ENCODE measurements around the gene RELL2.

Gene RELL2

DNA sequence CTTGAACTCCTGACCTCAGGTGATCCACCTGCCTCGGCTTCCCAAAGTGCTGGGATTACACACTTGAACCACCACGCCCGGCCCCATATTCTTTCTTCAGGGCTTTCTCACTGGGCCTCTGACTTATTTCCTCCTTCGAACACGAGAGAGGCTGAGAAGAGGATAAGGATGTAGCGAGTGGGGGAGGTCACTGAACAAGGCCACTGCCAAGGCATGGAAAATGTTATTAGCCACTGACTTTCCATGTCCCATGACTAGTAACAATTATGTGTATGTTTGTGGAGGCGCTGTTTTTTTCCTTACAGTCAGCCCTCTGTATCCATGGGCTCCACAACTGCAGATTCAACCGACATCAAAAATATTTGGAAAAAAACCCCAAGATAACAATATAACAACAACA is 26.7 kb downstream of the RELL2 start:
- H3K27me3 ChIP-seq (ENCODE audit: control insufficient read depth, insufficient read depth, low read length), result no peaks in the 10 kb centered on the region
- no peak overlapping the region for H3K27ac ChIP-seq (ENCODE audit: low read length)
- H3K36me3 ChIP-seq (ENCODE audit: control insufficient read depth, insufficient read depth, low read length), result peaks cover 6% of the 10 kb centered on the region

DNA sequence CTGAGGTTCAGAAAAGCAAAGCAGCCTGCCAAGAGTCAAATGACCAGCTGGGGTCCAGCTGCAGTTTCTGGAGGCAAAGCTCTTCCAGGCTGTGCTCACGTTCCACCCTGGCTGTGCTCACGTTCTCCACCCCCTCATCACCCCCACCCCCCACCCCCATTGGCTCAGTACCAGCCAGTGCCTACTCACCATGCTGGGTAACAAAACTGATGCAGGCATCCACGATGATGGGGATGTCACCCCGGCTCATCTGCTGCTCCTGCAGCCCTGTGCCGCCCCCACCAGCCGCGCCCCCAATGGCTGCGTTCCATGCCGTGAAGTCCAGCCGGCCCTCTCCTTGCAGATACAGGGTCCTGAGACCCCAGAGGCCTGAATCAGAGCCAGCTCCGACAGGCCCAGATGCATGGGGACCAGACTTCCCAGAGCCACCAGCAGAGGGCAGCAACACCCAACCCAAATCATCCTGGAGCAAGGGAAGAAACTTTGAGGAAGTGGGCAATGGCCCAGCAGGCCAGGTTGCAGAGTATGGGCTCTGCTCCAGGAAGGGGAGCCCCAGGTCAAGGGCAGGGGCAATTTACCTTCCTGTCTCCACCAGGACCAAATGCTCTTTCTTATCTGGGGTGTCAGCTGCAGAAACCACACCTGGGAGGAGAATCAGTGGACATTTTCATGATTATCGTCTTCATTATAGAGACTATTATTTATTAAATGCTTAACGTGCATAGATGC is 28.1 kb downstream of the RELL2 start:
- DNase-seq (ENCODE audit: low read depth, low spot score), result no peak
- Histone ChIP-seq H3K9me3 (ENCODE audit: control insufficient read depth, insufficient read depth, low read length) (no peaks in the 10 kb centered on the region), H3K27ac (ENCODE audit: low read length) (no peak overlapping the region), H3K27me3 (ENCODE audit: control insufficient read depth, insufficient read depth, low read length) (no peaks in the 10 kb centered on the region), H3K4me3 (ENCODE audit: low read length) (no peak overlapping the region), H3K4me1 (ENCODE audit: control insufficient read depth, insufficient read depth, low read length) (no peaks in the 10 kb centered on the region), H3K36me3 (ENCODE audit: control insufficient read depth, insufficient read depth, low read length) (peaks cover 3% of the 10 kb centered on the region; the same call in 1 of the 2 replicates)
- WGBS (ENCODE audit: insufficient coverage, insufficient read length), result no CpG with 5 or more reads among the region's 13 CpGs

More for the DNA sequence above, 26.7 kb downstream of the RELL2 start:
- no peak overlapping the region for H3K4me3 ChIP-seq (ENCODE audit: low read length)
- no peak for DNase-seq (ENCODE audit: low read depth, low spot score)
- 100% methylated on average over 1 of the region's 8 CpGs for WGBS (ENCODE audit: insufficient coverage, insufficient read length)
- no peaks in the 10 kb centered on the region for H3K4me1 ChIP-seq (ENCODE audit: control insufficient read depth, insufficient read depth, low read length)
- no peaks in the 10 kb centered on the region for H3K9me3 ChIP-seq (ENCODE audit: control insufficient read depth, insufficient read depth, low read length)

DNA sequence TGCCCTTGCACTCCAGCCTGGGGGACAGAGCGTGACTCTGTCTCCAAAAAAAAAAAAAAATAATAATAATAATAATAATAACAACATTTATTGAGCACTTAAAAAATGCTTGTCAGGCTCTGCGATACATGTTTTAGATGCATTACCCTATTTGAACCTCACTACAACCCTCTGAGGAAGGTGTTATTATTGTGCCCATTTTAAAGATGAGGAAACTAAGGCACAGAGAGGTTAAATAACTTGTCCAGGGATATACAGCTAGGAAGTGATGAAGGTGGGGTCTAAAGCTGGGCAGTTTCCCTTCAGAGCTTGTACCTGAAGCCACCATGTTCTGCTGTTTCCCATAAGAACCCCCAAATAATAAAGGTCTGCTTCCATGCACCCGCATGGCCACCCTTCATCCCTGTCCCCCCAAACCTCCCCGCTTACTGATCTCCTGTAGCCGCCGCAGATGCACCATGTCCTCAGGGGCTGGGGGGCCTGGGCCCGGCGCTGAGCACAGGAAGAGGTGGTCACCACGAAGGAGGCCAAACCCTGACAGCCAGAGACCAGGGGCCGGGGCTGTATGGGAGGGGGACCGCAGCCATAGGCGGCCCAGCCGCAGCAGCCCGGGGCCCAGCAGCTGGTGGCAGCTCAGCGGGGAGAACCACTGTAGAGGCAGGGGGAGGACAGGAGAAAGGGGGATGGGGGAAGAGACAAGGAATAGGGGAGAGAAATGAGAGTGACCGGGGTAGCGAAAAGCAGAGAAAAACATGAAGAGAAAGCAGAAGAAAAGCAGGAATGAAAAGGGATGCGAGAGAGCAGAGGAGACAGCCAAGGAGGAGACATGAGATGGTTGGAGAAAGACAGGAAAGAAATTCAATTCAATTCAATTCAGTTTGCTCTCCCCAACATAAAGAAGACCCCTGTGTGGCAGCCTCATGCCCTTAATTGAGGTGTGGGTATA is 29.5 kb downstream of the RELL2 start:
- Histone ChIP-seq H3K9me3 (ENCODE audit: control insufficient read depth, insufficient read depth, low read length) (no peaks in the 10 kb centered on the region), H3K4me3 (ENCODE audit: low read length) (no peak overlapping the region), H3K27ac (ENCODE audit: low read length) (no peak overlapping the region), H3K27me3 (ENCODE audit: control insufficient read depth, insufficient read depth, low read length) (no peaks in the 10 kb centered on the region), H3K36me3 (ENCODE audit: control insufficient read depth, insufficient read depth, low read length) (peaks cover 10% of the 10 kb centered on the region; the same call in 1 of the 2 replicates), H3K4me1 (ENCODE audit: control insufficient read depth, insufficient read depth, low read length) (no peaks in the 10 kb centered on the region)
- DNase-seq (ENCODE audit: low read depth, low spot score), result no peak
- WGBS (ENCODE audit: insufficient coverage, insufficient read length), result no CpG with 5 or more reads among the region's 18 CpGs

DNA sequence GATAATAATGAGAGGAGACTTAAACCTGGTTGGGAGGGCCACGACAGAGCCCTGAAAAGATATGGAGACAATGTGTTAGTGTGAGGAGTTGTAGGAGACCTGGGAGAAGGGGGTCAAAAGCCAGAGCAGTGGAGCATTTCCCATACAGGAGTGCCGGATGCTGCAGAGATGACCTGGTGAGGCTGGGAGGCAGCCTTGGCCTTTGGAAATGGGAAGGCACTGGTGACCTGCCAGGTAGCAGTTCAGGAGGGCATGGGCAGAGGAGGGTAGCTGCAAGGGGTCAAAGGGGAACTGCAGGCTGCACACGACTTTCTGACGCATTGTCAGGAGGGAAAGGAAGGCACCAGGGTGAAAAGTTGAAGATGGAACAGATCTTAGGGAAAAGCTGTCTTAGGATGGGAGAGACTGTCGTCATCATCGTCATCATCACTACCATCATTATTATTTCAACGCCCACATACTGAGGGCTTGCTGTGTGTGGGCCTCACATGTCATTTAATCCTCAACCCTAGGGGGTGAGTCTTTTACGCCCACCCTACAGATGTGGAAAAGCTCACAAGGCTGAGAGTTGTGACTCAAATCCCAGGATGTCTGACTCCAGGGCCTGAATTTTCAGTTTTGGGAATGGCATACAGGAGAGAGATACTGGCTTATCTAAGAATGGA is 31.9 kb downstream of the RELL2 start:
- Histone ChIP-seq H3K27me3 (ENCODE audit: control insufficient read depth, insufficient read depth, low read length) (no peaks in the 10 kb centered on the region), H3K4me3 (ENCODE audit: low read length) (no peak overlapping the region), H3K4me1 (ENCODE audit: control insufficient read depth, insufficient read depth, low read length) (no peaks in the 10 kb centered on the region), H3K9me3 (ENCODE audit: control insufficient read depth, insufficient read depth, low read length) (no peaks in the 10 kb centered on the region), H3K36me3 (ENCODE audit: control insufficient read depth, insufficient read depth, low read length) (peaks cover 21% of the 10 kb centered on the region), H3K27ac (ENCODE audit: low read length) (no peak overlapping the region)
- no peak for DNase-seq (ENCODE audit: low read depth, low spot score)
- no CpG with 5 or more reads among the region's 8 CpGs for WGBS (ENCODE audit: insufficient coverage, insufficient read length)

DNA sequence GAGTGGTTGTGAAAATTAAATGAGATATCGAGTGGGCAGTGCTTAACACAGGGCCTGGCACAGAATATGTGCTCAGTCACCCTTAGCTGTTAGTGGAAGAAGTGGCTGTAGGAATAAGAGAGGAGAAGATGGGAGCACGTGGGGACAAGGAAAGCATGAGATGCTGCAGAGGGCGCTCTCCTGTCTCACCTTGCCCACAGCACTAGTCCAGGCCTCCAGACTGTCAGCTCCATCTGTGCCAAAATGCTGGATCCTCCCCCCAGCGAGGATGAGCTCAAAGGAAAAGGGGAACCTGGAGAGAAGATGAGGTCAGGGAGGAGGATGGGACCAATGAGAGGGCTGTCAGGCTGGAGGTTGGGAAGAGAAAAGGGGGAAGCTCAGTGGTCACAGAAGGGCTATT is 32.7 kb downstream of the RELL2 start:
- H3K36me3 ChIP-seq (ENCODE audit: control insufficient read depth, insufficient read depth, low read length), result peaks cover 19% of the 10 kb centered on the region

DNA sequence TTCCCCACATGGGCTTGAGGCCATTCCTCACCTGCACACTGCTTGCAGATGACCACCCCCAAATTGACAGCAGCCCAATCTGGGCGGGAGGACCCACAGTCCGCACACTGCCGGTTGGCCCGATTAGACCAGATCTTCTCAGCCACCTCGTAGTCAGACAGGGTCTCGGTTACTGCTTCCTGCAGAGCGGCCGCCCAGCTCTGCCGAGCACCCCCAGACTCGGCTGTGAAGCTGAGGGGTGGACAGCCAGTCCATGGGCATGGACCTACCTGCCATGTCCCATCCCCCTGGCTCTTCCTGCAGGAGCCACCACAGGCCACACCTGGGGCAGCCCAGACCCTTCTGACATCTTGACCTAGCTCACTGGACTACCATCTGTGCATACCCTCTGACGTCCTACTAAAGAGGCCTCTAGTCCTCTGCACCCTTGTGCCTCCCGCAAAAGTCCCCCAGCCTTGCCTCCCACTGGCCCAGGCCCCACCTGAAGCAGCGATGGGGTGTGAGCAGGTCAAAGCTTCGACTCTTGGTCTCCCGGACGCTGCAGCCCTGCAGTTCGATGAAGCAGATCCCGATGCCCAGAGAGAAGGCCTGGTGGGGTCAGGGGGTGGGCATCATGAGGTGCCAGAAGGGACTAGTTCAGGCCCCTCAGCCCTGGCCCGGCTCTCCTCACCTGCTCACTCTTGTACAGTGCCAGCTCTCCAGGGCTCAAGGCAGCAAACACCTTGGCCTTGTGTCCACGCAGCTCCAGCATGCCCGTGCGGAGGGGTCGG is 35.5 kb downstream of the RELL2 start:
- H3K36me3 ChIP-seq (ENCODE audit: control insufficient read depth, insufficient read depth, low read length), result peaks cover 18% of the 10 kb centered on the region
- no CpG with 5 or more reads among the region's 23 CpGs for WGBS (ENCODE audit: insufficient coverage, insufficient read length)

More for the DNA sequence above, 32.7 kb downstream of the RELL2 start:
- Histone ChIP-seq H3K9me3 (ENCODE audit: control insufficient read depth, insufficient read depth, low read length) (no peaks in the 10 kb centered on the region), H3K4me3 (ENCODE audit: low read length) (no peak overlapping the region), H3K27ac (ENCODE audit: low read length) (no peak overlapping the region), H3K4me1 (ENCODE audit: control insufficient read depth, insufficient read depth, low read length) (no peaks in the 10 kb centered on the region), H3K27me3 (ENCODE audit: control insufficient read depth, insufficient read depth, low read length) (no peaks in the 10 kb centered on the region)
- WGBS (ENCODE audit: insufficient coverage, insufficient read length), result no CpG with 5 or more reads among the region's 4 CpGs
- DNase-seq (ENCODE audit: low read depth, low spot score), result no peak

DNA sequence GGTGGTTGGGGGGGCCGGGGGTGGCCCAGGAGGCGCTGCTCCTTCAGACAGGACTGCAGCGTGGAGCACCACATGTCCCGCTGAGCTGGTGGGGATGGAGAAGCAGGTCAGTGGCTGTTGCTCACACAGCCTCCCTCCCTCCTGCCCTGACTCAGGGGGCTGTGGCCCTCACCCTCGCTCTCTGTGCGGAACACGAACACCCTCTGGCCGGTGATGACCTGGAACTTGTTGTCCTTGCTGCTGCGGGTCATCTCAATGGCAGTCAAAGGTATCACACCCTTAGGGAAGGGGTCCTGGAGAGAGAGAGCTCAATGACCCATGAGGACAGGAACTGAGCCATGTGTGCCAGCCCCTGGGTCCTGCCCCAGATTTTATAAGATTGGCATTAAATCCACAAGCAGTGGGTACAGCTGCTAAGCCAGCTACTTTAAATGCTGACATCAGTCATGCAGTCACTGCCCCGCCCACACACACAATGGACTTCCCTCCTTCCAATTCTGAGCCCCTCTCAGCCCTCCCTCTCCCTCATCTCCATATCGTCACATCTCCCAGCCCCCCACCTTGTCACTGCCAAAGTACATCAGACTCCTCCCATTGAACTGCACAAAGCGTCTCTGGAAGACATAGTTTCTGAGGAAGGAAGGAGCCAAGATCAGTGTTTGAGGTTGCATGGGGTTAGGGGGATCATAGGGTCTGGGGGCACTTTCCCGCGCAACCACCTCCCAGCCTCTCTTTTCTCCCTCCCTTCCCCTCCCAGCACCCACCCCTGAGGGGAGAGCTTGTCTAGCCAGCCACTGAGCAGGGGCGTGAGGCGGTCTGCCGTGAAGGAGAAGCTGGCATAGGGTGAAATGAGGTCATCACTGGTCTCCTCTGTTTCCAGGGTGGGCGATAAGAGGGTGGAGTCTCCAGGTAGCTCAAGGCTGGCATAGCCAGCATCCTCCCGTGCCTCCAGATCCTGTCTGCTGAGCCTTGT is 36.3 kb downstream of the RELL2 start:
- Histone ChIP-seq H3K4me1 (ENCODE audit: control insufficient read depth, insufficient read depth, low read length) (no peaks in the 10 kb centered on the region; the same call in 1 of the 2 replicates), H3K27me3 (ENCODE audit: control insufficient read depth, insufficient read depth, low read length) (no peaks in the 10 kb centered on the region), H3K36me3 (ENCODE audit: control insufficient read depth, insufficient read depth, low read length) (peaks cover 18% of the 10 kb centered on the region), H3K4me3 (ENCODE audit: low read length) (no peak overlapping the region), H3K9me3 (ENCODE audit: control insufficient read depth, insufficient read depth, low read length) (no peaks in the 10 kb centered on the region), H3K27ac (ENCODE audit: low read length) (no peak overlapping the region)
- no peak for DNase-seq (ENCODE audit: low read depth, low spot score)
- WGBS (ENCODE audit: insufficient coverage, insufficient read length), result no CpG with 5 or more reads among the region's 19 CpGs

More for the DNA sequence above, 35.5 kb downstream of the RELL2 start:
- no peaks in the 10 kb centered on the region for H3K27me3 ChIP-seq (ENCODE audit: control insufficient read depth, insufficient read depth, low read length)
- H3K9me3 ChIP-seq (ENCODE audit: control insufficient read depth, insufficient read depth, low read length), result no peaks in the 10 kb centered on the region
- no peak for DNase-seq (ENCODE audit: low read depth, low spot score)
- no peak overlapping the region for H3K4me3 ChIP-seq (ENCODE audit: low read length)
- no peak overlapping the region for H3K27ac ChIP-seq (ENCODE audit: low read length)
- no peaks in the 10 kb centered on the region; the same call in 1 of the 2 replicates for H3K4me1 ChIP-seq (ENCODE audit: control insufficient read depth, insufficient read depth, low read length)

DNA sequence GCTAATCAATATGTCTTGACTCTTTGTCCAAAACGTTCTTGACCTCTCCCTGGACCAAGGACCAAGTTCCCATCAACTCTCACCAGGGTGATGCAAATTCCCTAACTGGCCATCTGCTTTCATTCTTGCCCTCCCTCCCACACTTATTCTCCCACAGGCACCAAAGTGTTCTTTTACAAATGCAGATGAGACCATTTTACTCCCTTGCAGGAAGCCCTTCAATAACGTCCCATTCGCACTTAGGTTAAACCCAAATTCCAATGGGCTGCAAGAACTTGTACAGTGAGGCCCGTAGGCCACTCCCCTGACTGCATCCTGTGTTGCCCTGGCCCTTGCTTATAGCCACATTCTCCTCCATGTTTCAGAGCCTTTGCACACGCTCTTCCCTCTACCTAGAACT is 38.0 kb downstream of the RELL2 start:
- WGBS (ENCODE audit: insufficient coverage, insufficient read length), result no CpG with 5 or more reads among the region's 5 CpGs

DNA sequence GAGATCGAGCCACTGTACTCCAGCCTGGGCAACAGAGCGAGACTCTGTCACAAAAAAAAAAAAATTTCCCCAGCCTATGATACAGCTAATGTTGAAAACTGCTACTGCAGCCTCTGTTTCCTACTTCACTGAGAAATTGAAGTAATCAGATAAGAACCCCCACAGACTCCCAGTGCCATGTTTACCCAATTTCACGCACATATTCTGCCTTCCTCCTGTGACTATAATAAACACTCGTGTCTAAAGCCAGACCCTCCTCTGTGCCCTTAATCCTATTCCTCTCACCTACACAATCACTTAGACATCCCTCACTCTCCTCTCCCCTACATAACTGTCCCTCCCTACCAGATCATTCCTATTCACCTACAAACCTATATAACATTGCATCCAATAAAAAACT is 38.9 kb downstream of the RELL2 start:
- no peak overlapping the region for H3K4me3 ChIP-seq (ENCODE audit: low read length)
- DNase-seq (ENCODE audit: low read depth, low spot score), result no peak
- no peaks in the 10 kb centered on the region for H3K9me3 ChIP-seq (ENCODE audit: control insufficient read depth, insufficient read depth, low read length)
- WGBS (ENCODE audit: insufficient coverage, insufficient read length), result no CpG with 5 or more reads among the region's 4 CpGs
- peaks cover 5% of the 10 kb centered on the region for H3K4me1 ChIP-seq (ENCODE audit: control insufficient read depth, insufficient read depth, low read length)
- H3K36me3 ChIP-seq (ENCODE audit: control insufficient read depth, insufficient read depth, low read length), result peaks cover 17% of the 10 kb centered on the region
- no peak overlapping the region for H3K27ac ChIP-seq (ENCODE audit: low read length)
- no peaks in the 10 kb centered on the region for H3K27me3 ChIP-seq (ENCODE audit: control insufficient read depth, insufficient read depth, low read length)

More for the DNA sequence above, 38.0 kb downstream of the RELL2 start:
- Histone ChIP-seq H3K4me3 (ENCODE audit: low read length) (no peak overlapping the region), H3K27ac (ENCODE audit: low read length) (no peak overlapping the region), H3K36me3 (ENCODE audit: control insufficient read depth, insufficient read depth, low read length) (peaks cover 21% of the 10 kb centered on the region), H3K4me1 (ENCODE audit: control insufficient read depth, insufficient read depth, low read length) (no peaks in the 10 kb centered on the region; the same call in 1 of the 2 replicates), H3K27me3 (ENCODE audit: control insufficient read depth, insufficient read depth, low read length) (no peaks in the 10 kb centered on the region), H3K9me3 (ENCODE audit: control insufficient read depth, insufficient read depth, low read length) (no peaks in the 10 kb centered on the region)
- no peak for DNase-seq (ENCODE audit: low read depth, low spot score)

All from iPS DF 6.9 (cell line).